Endodermal cell (in vitro differentiated cells): ENCODE data around the gene FARP1. TPM values are rescaled to one million over a fixed set of nuclear protein-coding genes. Genes with fewer than 3 reads are reported as not detected.

ENCODE experiments used
- DNase-seq: peaks from one replicate; pipeline ENCODE4 v3.0.0-alpha.2; 2017
- H3K27ac ChIP-seq: 2 replicates; pipeline ENCODE4 v1.5.1; 2013; ENCODE audit warnings: mild to moderate bottlenecking, low read depth, low read length, moderate library complexity
- H3K27me3 ChIP-seq: 2 replicates; pipeline ENCODE4 v1.6.1; 2013; ENCODE audit warnings: mild to moderate bottlenecking, low read length, moderate library complexity; ENCODE audit not compliant: insufficient read depth, control insufficient read depth, poor library complexity, severe bottlenecking
- H3K36me3 ChIP-seq: 2 replicates; pipeline ENCODE4 v1.7.0; 2013; ENCODE audit warnings: mild to moderate bottlenecking, low read length, moderate library complexity; ENCODE audit not compliant: control insufficient read depth, insufficient read depth
- H3K4me1 ChIP-seq: one replicate; pipeline ENCODE4 v1.7.0; 2013; ENCODE audit warnings: low read length; ENCODE audit not compliant: control insufficient read depth, insufficient read depth
- H3K4me3 ChIP-seq: 2 replicates; pipeline ENCODE4 v1.5.1; 2013; ENCODE audit warnings: mild to moderate bottlenecking, low read length, moderate library complexity
- H3K9ac ChIP-seq: 2 replicates; pipeline ENCODE4 v1.6.1; 2013; ENCODE audit warnings: mild to moderate bottlenecking, low read length, moderate library complexity; ENCODE audit not compliant: poor library complexity, severe bottlenecking; ENCODE audit errors: extremely low read depth
- H3K9me3 ChIP-seq: 2 replicates; pipeline ENCODE4 v1.6.1; 2013; ENCODE audit warnings: mild to moderate bottlenecking, low read length, moderate library complexity; ENCODE audit not compliant: control insufficient read depth
- H3K27ac Mint-ChIP-seq: 2 replicates; pipeline ENCODE4 v1.8.0; 2020; ENCODE audit warnings: mixed read lengths
- H3K27me3 Mint-ChIP-seq: 2 replicates; pipeline ENCODE4 v1.8.0; 2021; ENCODE audit warnings: mild to moderate bottlenecking, mixed read lengths; ENCODE audit not compliant: insufficient read depth
- H3K36me3 Mint-ChIP-seq: 2 replicates; pipeline ENCODE4 v1.8.0; 2020; ENCODE audit warnings: low read depth, mixed read lengths
- H3K4me1 Mint-ChIP-seq: 2 replicates; pipeline ENCODE4 v1.8.0; 2020; ENCODE audit warnings: mixed read lengths
- H3K4me3 Mint-ChIP-seq: 2 replicates; pipeline ENCODE4 v1.8.0; 2020; ENCODE audit warnings: mild to moderate bottlenecking, moderate library complexity, mixed read lengths
- H3K9me3 Mint-ChIP-seq: 2 replicates; pipeline ENCODE4 v1.8.0; 2020; ENCODE audit warnings: mild to moderate bottlenecking, mixed read lengths
- WGBS, 2 experiments: methylation state at CpG; one replicate each; pipeline versions ENCODE4 v1.1.5 to v1.1.7; 2013; ENCODE audit warnings: missing lambda C conversion rate in 2 of 2, mixed read lengths in 1 of 2; ENCODE audit not compliant: insufficient coverage in 1 of 2, insufficient read length in 1 of 2; 5-methylcytosine and 5-hydroxymethylcytosine counted together
- total RNA-seq, 2 donors: library from RNA; stranded (reverse); fragmentation: NEBNext Ultra II Directional in 1 of 2; extraction: Animal tissue kit (Norgen Biotek cat#: 25700) in 1 of 2; gene quantifications; 2 replicates in 1 of 2; 3 replicates in 1 of 2; pipeline ENCODE4 v1.2.1, GENCODE V29; 2021
- TF ChIP-seq, protein P1 (sequence below): fragments of 200-600 bp; sonication (generic); conservative IDR thresholded peaks from 2 replicates; pipeline ENCODE4 v1.5.0; 2021; ENCODE audit warnings: antibody characterized with exemption, mild to moderate bottlenecking

The FARP1 gene
- total RNA-seq, 2 donors from 2014 or later: 237 to 319 TPM

- peaks cover 4% of the 10 kb centered on the region for H3K36me3 ChIP-seq
- Mint-ChIP-seq H3K9me3 (no peaks in the 10 kb centered on the region), H3K4me1 (peaks cover 39% of the 10 kb centered on the region), H3K36me3 (peaks cover 1% of the 10 kb centered on the region), H3K27me3 (no peaks in the 10 kb centered on the region), H3K4me3 (no peak overlapping the region), H3K27ac (peak overlapping the region; percentile 45)
- TF ChIP-seq, protein P1, sequence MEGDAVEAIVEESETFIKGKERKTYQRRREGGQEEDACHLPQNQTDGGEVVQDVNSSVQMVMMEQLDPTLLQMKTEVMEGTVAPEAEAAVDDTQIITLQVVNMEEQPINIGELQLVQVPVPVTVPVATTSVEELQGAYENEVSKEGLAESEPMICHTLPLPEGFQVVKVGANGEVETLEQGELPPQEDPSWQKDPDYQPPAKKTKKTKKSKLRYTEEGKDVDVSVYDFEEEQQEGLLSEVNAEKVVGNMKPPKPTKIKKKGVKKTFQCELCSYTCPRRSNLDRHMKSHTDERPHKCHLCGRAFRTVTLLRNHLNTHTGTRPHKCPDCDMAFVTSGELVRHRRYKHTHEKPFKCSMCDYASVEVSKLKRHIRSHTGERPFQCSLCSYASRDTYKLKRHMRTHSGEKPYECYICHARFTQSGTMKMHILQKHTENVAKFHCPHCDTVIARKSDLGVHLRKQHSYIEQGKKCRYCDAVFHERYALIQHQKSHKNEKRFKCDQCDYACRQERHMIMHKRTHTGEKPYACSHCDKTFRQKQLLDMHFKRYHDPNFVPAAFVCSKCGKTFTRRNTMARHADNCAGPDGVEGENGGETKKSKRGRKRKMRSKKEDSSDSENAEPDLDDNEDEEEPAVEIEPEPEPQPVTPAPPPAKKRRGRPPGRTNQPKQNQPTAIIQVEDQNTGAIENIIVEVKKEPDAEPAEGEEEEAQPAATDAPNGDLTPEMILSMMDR: no peak
- DNase-seq: peak; percentile 44
- 93 to 94% methylated on average over 6 to 8 of the region's 8 CpGs for WGBS, 2 experiments
- no peaks in the 10 kb centered on the region for H3K27me3 ChIP-seq
- H3K27ac ChIP-seq: peak overlapping the region; percentile 19
- no peaks in the 10 kb centered on the region for H3K4me1 ChIP-seq
- no peak overlapping the region for H3K9ac ChIP-seq
- H3K9me3 ChIP-seq: no peaks in the 10 kb centered on the region
- no peak overlapping the region for H3K4me3 ChIP-seq
Measured at GRCh38 chr13:98489446-98490194, 346.7 kb downstream of the FARP1 start.

DNA sequence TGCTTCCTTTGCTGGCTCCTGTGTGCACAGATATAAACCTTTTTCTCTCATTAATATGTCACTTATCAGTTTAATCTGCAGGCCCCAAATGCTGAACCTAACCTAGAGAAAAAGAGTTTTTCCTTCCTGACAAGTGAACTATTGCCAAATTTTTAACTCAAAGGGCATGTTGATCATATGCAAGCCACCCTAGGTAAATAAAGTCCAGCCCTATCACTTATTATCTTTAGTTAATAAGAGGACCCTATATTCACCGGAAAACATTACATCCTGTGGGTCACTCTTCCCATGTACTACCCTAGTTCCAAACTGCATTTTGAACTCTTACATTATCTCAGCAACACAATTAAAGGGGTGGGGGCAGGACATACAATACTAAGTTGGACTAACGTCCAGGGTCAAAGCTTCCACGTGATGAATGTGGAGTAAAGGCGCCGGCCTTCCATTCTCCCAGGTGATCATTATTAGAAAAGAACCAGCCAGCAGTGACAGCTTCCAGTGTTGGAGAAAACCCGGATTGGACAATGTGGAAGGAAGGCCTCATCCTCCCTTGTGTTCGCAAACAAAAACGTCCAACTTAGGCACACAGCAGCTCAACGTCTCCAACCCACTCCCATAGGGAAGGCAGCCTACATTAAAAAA lies 347.4 kb downstream of the FARP1 start:
- TF ChIP-seq, protein P1: no peak

DNA sequence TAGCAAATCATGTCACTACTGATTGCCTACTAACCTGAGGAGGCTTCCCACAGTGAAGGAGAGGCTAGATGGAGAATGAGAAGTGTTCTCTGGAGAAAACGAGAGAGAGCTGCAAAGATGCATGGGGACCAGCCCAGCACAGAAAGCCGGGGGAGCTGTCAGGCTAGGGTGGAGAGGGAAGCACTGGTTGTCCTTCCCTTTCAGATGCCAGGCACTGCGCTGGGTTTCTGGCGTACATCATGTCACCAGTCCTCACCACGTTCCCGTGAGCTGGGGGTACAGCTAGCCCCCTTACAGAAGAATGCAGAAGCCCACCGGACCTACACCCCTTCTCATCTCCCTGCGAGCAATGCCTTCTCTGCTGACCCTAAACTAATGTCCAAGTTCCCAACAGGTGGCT lies 348.0 kb downstream of the FARP1 start:
- WGBS, 2 experiments: 97 to 98% methylated on average over 5 to 8 of the region's 8 CpGs
- H3K27ac ChIP-seq: no peak overlapping the region
- Mint-ChIP-seq H3K27ac (no peak overlapping the region), H3K9me3 (no peaks in the 10 kb centered on the region), H3K36me3 (peaks cover 1% of the 10 kb centered on the region), H3K27me3 (no peaks in the 10 kb centered on the region), H3K4me1 (peaks cover 31% of the 10 kb centered on the region), H3K4me3 (no peak overlapping the region)
- H3K36me3 ChIP-seq: peaks cover 7% of the 10 kb centered on the region
- TF ChIP-seq, protein P1: no peak
- H3K4me1 ChIP-seq: peaks cover 5% of the 10 kb centered on the region
- no peak overlapping the region for H3K9ac ChIP-seq
- no peaks in the 10 kb centered on the region for H3K27me3 ChIP-seq
- H3K4me3 ChIP-seq: no peak overlapping the region
- no peaks in the 10 kb centered on the region for H3K9me3 ChIP-seq
- DNase-seq: peak; percentile 42

More for the DNA sequence above, 347.4 kb downstream of the FARP1 start:
- no peak overlapping the region for H3K27ac Mint-ChIP-seq
- H3K36me3 Mint-ChIP-seq: peaks cover 1% of the 10 kb centered on the region
- no peak overlapping the region for H3K27ac ChIP-seq
- 86 to 93% methylated on average over 5 to 9 of the region's 9 CpGs for WGBS, 2 experiments
- H3K36me3 ChIP-seq: peaks cover 7% of the 10 kb centered on the region
- peak; percentile 17 for DNase-seq
- no peak overlapping the region for H3K4me3 ChIP-seq
- H3K4me1 ChIP-seq: no peaks in the 10 kb centered on the region
- no peaks in the 10 kb centered on the region for H3K9me3 Mint-ChIP-seq
- no peak overlapping the region for H3K9ac ChIP-seq
- no peaks in the 10 kb centered on the region for H3K27me3 Mint-ChIP-seq
- H3K4me3 Mint-ChIP-seq: no peak overlapping the region
- peaks cover 32% of the 10 kb centered on the region for H3K4me1 Mint-ChIP-seq
- no peaks in the 10 kb centered on the region for H3K9me3 ChIP-seq
- H3K27me3 ChIP-seq: no peaks in the 10 kb centered on the region
